CD4-positive, alpha-beta memory T cell (primary cell): ENCODE data around the gene ZNF134. TPM values are rescaled to one million over a fixed set of nuclear protein-coding genes. Genes with fewer than 3 reads are reported as not detected.

Experiments used
- CTCF ChIA-PET: fragments of 350-600 bp; sonication (Branson Sonifier 250); formaldehyde crosslinking; loops from one replicate; lab custom pipeline; 2021; ENCODE audit warnings: inconsistent platforms; ENCODE audit not compliant: partially characterized antibody; lab: Charles Lee
- POLR2A ChIA-PET: fragments of 350-600 bp; sonication (Branson Sonifier 250); formaldehyde crosslinking; loops from one replicate; lab custom pipeline; 2021; ENCODE audit not compliant: partially characterized antibody; lab: Charles Lee
- DNase-seq, 5 donors: peaks; one replicate each; pipeline versions ENCODE4 v3.0.0 to v3.0.0-alpha.2; 2020 to 2022; ENCODE audit warnings: mixed read lengths in 1 of 5
- H3K27ac ChIP-seq: one replicate; pipeline ENCODE4 v1.7.0; 2013; ENCODE audit warnings: low read depth, low read length
- H3K27me3 ChIP-seq: 2 replicates; pipeline ENCODE4 v1.7.0; 2013; ENCODE audit warnings: mild to moderate bottlenecking, low read length, moderate library complexity; ENCODE audit not compliant: insufficient read depth
- H3K36me3 ChIP-seq: 2 replicates; pipeline ENCODE4 v1.7.0; 2013; ENCODE audit warnings: mild to moderate bottlenecking, low read length, moderate library complexity; ENCODE audit not compliant: insufficient read depth
- H3K4me1 ChIP-seq: 2 replicates; pipeline ENCODE4 v1.7.0; 2013; ENCODE audit warnings: mild to moderate bottlenecking, low read length, moderate library complexity; ENCODE audit not compliant: insufficient read depth
- H3K4me3 ChIP-seq, 2 donors: one replicate each; pipeline ENCODE4 v1.7.0; 2013; ENCODE audit warnings: low read length in 2 of 2, mild to moderate bottlenecking in 1 of 2
- H3K9me3 ChIP-seq, 2 donors: one replicate each; pipeline ENCODE4 v1.7.0; 2013; ENCODE audit warnings: low read length in 2 of 2, control low read depth in 1 of 2; ENCODE audit not compliant: control insufficient read depth in 1 of 2
- H3K27ac Mint-ChIP-seq, 7 donors: one replicate each; pipeline ENCODE4 v1.8.0; 2020 to 2021; ENCODE audit warnings: mixed read lengths in 7 of 7, mild to moderate bottlenecking in 6 of 7, inconsistent platforms in 3 of 7, moderate library complexity in 3 of 7
- H3K27me3 Mint-ChIP-seq, 2 donors: one replicate each; pipeline ENCODE4 v1.8.0; 2020 to 2021; ENCODE audit warnings: mixed read lengths in 2 of 2
- H3K36me3 Mint-ChIP-seq, 2 donors: one replicate each; pipeline ENCODE4 v1.8.0; 2020 to 2021; ENCODE audit warnings: mixed read lengths in 2 of 2, inconsistent platforms in 1 of 2, mild to moderate bottlenecking in 1 of 2
- H3K4me1 Mint-ChIP-seq, 4 donors: one replicate each; pipeline ENCODE4 v1.8.0; 2020 to 2021; ENCODE audit warnings: mixed read lengths in 4 of 4, mild to moderate bottlenecking in 1 of 4
- H3K4me3 Mint-ChIP-seq, 8 donors: one replicate each; pipeline ENCODE4 v1.8.0; 2020 to 2021; ENCODE audit warnings: mixed read lengths in 8 of 8, mild to moderate bottlenecking in 7 of 8, moderate library complexity in 6 of 8, inconsistent platforms in 3 of 8
- H3K9me3 Mint-ChIP-seq, 8 donors: one replicate each; pipeline ENCODE4 v1.8.0; 2020 to 2021; ENCODE audit warnings: mixed read lengths in 8 of 8, mild to moderate bottlenecking in 5 of 8, inconsistent platforms in 3 of 8, moderate library complexity in 1 of 8
- intact Hi-C: fragments of 100-400 bp; cut with micrococcal nuclease; formaldehyde crosslinking; loops from one replicate; pipeline ENCODE4 v1.15.1; 2023
- polyA plus RNA-seq, 2 donors: library from polyadenylated mRNA; unstranded; fragments of 300-500 nt; fragmentation: Illumina TruSeq; gene quantifications; one replicate each; pipeline ENCODE4 v1.2.3, GENCODE V29; 2021
- total RNA-seq, 2 experiments: library from RNA; stranded (reverse); gene quantifications; one replicate each; pipeline ENCODE4 v1.2.3, GENCODE V29; 2021

ZNF134 gene
- total and polyA plus RNA-seq, 4 experiments from 2014 or later, result 8.9 to 32.3 (median 22.4) TPM

DNA sequence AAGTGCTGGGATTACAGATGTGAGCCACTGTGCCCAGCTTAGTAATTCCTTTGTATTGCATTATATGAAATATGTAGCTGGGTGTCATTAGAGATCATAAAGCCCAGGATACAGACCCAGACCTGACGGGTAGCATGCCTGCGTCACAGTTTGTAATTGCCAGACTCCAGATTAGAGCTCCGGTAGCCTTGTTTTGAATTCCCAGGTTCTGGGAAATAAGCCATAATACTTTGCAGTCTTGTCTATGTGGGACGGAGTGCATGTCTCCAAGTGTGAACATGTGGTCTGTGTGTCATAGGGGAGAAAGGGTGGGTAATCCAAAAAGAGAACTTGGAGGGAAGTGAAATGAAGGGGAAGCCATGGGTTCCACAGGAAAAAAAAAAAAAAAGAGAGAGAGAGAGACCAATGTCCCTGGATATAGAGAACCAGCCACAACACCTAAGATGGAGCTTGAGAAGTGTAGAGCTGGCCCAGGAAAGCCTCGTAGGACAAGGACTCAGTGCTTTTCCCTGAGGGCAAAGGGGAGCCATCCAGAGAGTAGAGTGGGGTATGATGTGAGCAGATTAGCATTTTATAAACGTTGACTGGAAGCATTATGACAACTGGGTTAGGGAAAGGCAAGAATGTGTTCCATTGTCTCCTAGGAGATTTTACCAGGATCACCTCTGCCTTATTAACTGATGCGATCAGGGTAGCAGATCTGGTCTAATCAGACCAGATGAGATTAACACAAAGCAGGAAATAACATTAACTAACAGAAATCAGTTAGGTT is 57.3 kb downstream of the ZNF134 start:
- intact Hi-C loops, result no loop called here
- no peak overlapping the region for H3K4me3 ChIP-seq
- ChIA-PET CTCF (no interaction called here), POLR2A (no interaction called here)
- no peak for DNase-seq
- no peak overlapping the region for H3K27ac ChIP-seq
- Mint-ChIP-seq H3K27me3 (peaks cover 14 to 18% of the 10 kb centered on the region in 2 donors), H3K27ac (no peak overlapping the region), H3K4me1 (no peaks in the 10 kb centered on the region), H3K9me3 (peaks cover 0 to 37% (median 13%) of the 10 kb centered on the region in 8 donors), H3K4me3 (no peak overlapping the region), H3K36me3 (peaks cover 4 to 8% of the 10 kb centered on the region in 2 donors)
- H3K27me3 ChIP-seq, result no peaks in the 10 kb centered on the region
- H3K36me3 ChIP-seq, result no peaks in the 10 kb centered on the region
- no peaks in the 10 kb centered on the region for H3K9me3 ChIP-seq
- H3K4me1 ChIP-seq, result no peaks in the 10 kb centered on the region

DNA sequence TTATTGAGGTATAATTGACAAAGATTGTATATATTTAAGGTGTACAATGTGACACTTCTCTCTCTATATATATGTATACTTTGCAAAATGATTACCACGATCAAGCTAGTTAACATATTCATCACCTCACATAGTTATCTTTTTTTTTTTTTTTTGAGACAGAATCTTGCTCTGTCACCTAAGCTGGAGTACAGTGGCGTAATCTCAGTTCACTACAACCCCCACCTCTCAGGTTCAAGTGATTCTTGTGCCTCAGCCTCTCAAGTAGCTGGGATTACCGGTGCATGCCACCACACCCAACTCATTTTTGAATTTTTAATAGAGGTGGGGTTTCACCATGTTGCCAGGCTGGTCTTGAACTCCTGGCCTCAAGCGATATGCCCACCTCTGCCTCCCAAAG is 58.4 kb downstream of the ZNF134 start:
- POLR2A ChIA-PET, result interaction anchor here (1.7 kb wide), 1 partner anchor 9 kb away, joined by 7 read pairs; the partner anchor contains the start of gene ZNF551

More for the DNA sequence above, 58.4 kb downstream of the ZNF134 start:
- Histone ChIP-seq H3K27ac (no peak overlapping the region), H3K4me1 (no peaks in the 10 kb centered on the region), H3K27me3 (no peaks in the 10 kb centered on the region), H3K4me3 (no peak overlapping the region), H3K36me3 (no peaks in the 10 kb centered on the region), H3K9me3 (no peaks in the 10 kb centered on the region)
- H3K9me3 Mint-ChIP-seq, result peaks cover 0 to 41% (median 22%) of the 10 kb centered on the region in 8 donors
- H3K4me1 Mint-ChIP-seq, result no peaks in the 10 kb centered on the region
- H3K27ac Mint-ChIP-seq, result no peak overlapping the region
- H3K36me3 Mint-ChIP-seq, result peaks cover 6 to 8% of the 10 kb centered on the region in 2 donors
- intact Hi-C loops, result no loop called here
- DNase-seq, result no peak
- H3K4me3 Mint-ChIP-seq, result no peak overlapping the region
- H3K27me3 Mint-ChIP-seq, result peaks cover 12 to 14% of the 10 kb centered on the region in 2 donors
- CTCF ChIA-PET, result interaction anchor here (1.5 kb wide), 1 partner anchor 9 kb away, joined by 4 read pairs; the partner anchor contains the start of gene ZNF551

Other genes starting within 250 kb of the ZNF134 start
- gene ZNF548, start 224.4 kb upstream of the ZNF134 start, total RNA-seq, result 100 to 1,000 TPM in 1 of 2 experiments, 10 to 100 TPM in 1; 85.4 to 103 TPM
- gene ZNF548, start 224.4 kb upstream of the ZNF134 start, polyA plus RNA-seq, result 10 to 100 TPM; 14.1 to 14.8 TPM
- gene ZNF17, start 203.1 kb upstream of the ZNF134 start, total RNA-seq, result 10 to 100 TPM; 28.3 to 29.9 TPM
- gene ZNF17, start 203.1 kb upstream of the ZNF134 start, polyA plus RNA-seq, result 1 to 10 TPM; 3.6 to 9.5 TPM
- 10 to 100 TPM; 14.8 to 15.2 TPM for gene ZNF749, start 178.9 kb upstream of the ZNF134 start, total RNA-seq
- gene ZNF749, start 178.9 kb upstream of the ZNF134 start, polyA plus RNA-seq, result 10 to 100 TPM in 1 of 2 donors, 1 to 10 TPM in 1; 5.9 to 21.4 TPM
- gene VN1R1, start 157.1 kb upstream of the ZNF134 start, total RNA-seq, result under 1 TPM; 0.36 to 0.76 TPM
- gene VN1R1, start 157.1 kb upstream of the ZNF134 start, polyA plus RNA-seq, result not detected
- 10 to 100 TPM; 12.8 to 17.4 TPM for gene ZNF772, start 136.7 kb upstream of the ZNF134 start, total RNA-seq
- 1 to 10 TPM; 2.0 to 2.8 TPM for gene ZNF772, start 136.7 kb upstream of the ZNF134 start, polyA plus RNA-seq
- gene ZNF419, start 126.5 kb upstream of the ZNF134 start, total RNA-seq, result 10 to 100 TPM; 25.3 to 28.4 TPM
- 10 to 100 TPM in 1 of 2 donors, 1 to 10 TPM in 1; 7.5 to 11.7 TPM for gene ZNF419, start 126.5 kb upstream of the ZNF134 start, polyA plus RNA-seq
- gene ZNF773, start 114.3 kb upstream of the ZNF134 start, total RNA-seq, result 10 to 100 TPM; 25.3 to 28.7 TPM
- 10 to 100 TPM in 1 of 2 donors, 1 to 10 TPM in 1; 5.2 to 15.2 TPM for gene ZNF773, start 114.3 kb upstream of the ZNF134 start, polyA plus RNA-seq
- 10 to 100 TPM; 20.5 to 21.8 TPM for gene ZNF549, start 86.9 kb upstream of the ZNF134 start, total RNA-seq
- gene ZNF549, start 86.9 kb upstream of the ZNF134 start, polyA plus RNA-seq, result 1 to 10 TPM; 8.0 to 9.0 TPM
- gene ZNF550, start 54.4 kb upstream of the ZNF134 start, total RNA-seq, result 10 to 100 TPM; 37.0 to 37.8 TPM
- 1 to 10 TPM; 5.4 to 9.8 TPM for gene ZNF550, start 54.4 kb upstream of the ZNF134 start, polyA plus RNA-seq
- gene ZNF416, start 35.3 kb upstream of the ZNF134 start, total RNA-seq, result 10 to 100 TPM; 12.0 to 13.9 TPM
- 1 to 10 TPM; 4.6 to 8.4 TPM for gene ZNF416, start 35.3 kb upstream of the ZNF134 start, polyA plus RNA-seq
- gene ZIK1, start 30.1 kb upstream of the ZNF134 start, total RNA-seq, result 10 to 100 TPM; 11.1 to 11.3 TPM
- gene ZIK1, start 30.1 kb upstream of the ZNF134 start, polyA plus RNA-seq, result 1 to 10 TPM; 6.9 to 8.3 TPM
- gene ZNF530, start 14.4 kb upstream of the ZNF134 start, total RNA-seq, result 10 to 100 TPM in 1 of 2 experiments, 1 to 10 TPM in 1; 9.9 to 10.9 TPM
- 1 to 10 TPM; 6.8 to 9.8 TPM for gene ZNF530, start 14.4 kb upstream of the ZNF134 start, polyA plus RNA-seq
- gene ZNF211, start 18.9 kb downstream of the ZNF134 start, total RNA-seq, result 10 to 100 TPM; 48.7 to 53.3 TPM
- 10 to 100 TPM; 19.6 to 26.0 TPM for gene ZNF211, start 18.9 kb downstream of the ZNF134 start, polyA plus RNA-seq
- gene ZSCAN4, start 54.7 kb downstream of the ZNF134 start, total RNA-seq, result not detected
- gene ZSCAN4, start 54.7 kb downstream of the ZNF134 start, polyA plus RNA-seq, result not detected
- 10 to 100 TPM; 17.7 to 17.9 TPM for gene ZNF551, start 67.7 kb downstream of the ZNF134 start, total RNA-seq
- gene ZNF551, start 67.7 kb downstream of the ZNF134 start, polyA plus RNA-seq, result 1 to 10 TPM; 6.8 to 9.5 TPM
- 1 to 10 TPM; 6.7 to 7.2 TPM for gene ZNF154, start 95.0 kb downstream of the ZNF134 start, total RNA-seq
- gene ZNF154, start 95.0 kb downstream of the ZNF134 start, polyA plus RNA-seq, result 1 to 10 TPM in 1 of 2 donors, not detected in 1; 2.4 TPM
- 10 to 100 TPM; 32.3 to 33.0 TPM for gene ZNF671, start 113.4 kb downstream of the ZNF134 start, total RNA-seq
- 10 to 100 TPM; 18.1 to 24.0 TPM for gene ZNF671, start 113.4 kb downstream of the ZNF134 start, polyA plus RNA-seq
- 10 to 100 TPM; 38.9 to 40.9 TPM for gene ZNF776, start 132.6 kb downstream of the ZNF134 start, total RNA-seq
- 1 to 10 TPM; 3.3 to 5.7 TPM for gene ZNF776, start 132.6 kb downstream of the ZNF134 start, polyA plus RNA-seq
- 10 to 100 TPM; 46.4 to 51.7 TPM for gene ZNF586, start 155.4 kb downstream of the ZNF134 start, total RNA-seq
- 10 to 100 TPM; 15.0 to 23.8 TPM for gene ZNF586, start 155.4 kb downstream of the ZNF134 start, polyA plus RNA-seq
- gene ZNF552, start 200.7 kb downstream of the ZNF134 start, total RNA-seq, result 10 to 100 TPM; 17.9 to 21.0 TPM
- gene ZNF552, start 200.7 kb downstream of the ZNF134 start, polyA plus RNA-seq, result 1 to 10 TPM; 5.5 to 9.3 TPM
- gene ZNF587B, start 216.1 kb downstream of the ZNF134 start, total RNA-seq, result 10 to 100 TPM; 28.4 to 29.0 TPM
- gene ZNF587B, start 216.1 kb downstream of the ZNF134 start, polyA plus RNA-seq, result 1 to 10 TPM in 1 of 2 donors, under 1 TPM in 1; 0.27 to 2.2 TPM
- 10 to 100 TPM; 58.5 to 62.8 TPM for gene ZNF587, start 235.6 kb downstream of the ZNF134 start, total RNA-seq
- gene ZNF587, start 235.6 kb downstream of the ZNF134 start, polyA plus RNA-seq, result 1 to 10 TPM; 2.7 to 7.8 TPM